Activated T-cell treated with anti-CD3 and anti-CD28 coated beads, Interleukin-2, amount 50 U/mL, for 4 hours (primary cell): ENCODE results near the gene JAM3. TPM values are rescaled to one million over a fixed set of nuclear protein-coding genes. Genes with fewer than 3 reads are reported as not detected.

Source experiments
- ATAC-seq, 2 donors: fragments of 200-7000 bp; cut with Tn5 transposase; one replicate each; pipeline ENCODE4 v1.10.0; 2021
- DNase-seq: peaks from one replicate; pipeline ENCODE4 v3.0.0-alpha.2; 2020
- H3K27me3 Mint-ChIP-seq: one replicate; pipeline ENCODE4 v1.8.0; 2021; ENCODE audit warnings: low read depth, mixed read lengths
- H3K36me3 Mint-ChIP-seq: one replicate; pipeline ENCODE4 v1.8.0; 2022; ENCODE audit warnings: mixed read lengths; ENCODE audit not compliant: insufficient read depth
- H3K4me1 Mint-ChIP-seq: one replicate; pipeline ENCODE4 v1.8.0; 2021; ENCODE audit warnings: low read depth, mixed read lengths
- H3K4me3 Mint-ChIP-seq: one replicate; pipeline ENCODE4 v1.8.0; 2021; ENCODE audit warnings: mild to moderate bottlenecking, moderate library complexity, mixed read lengths
- H3K9me3 Mint-ChIP-seq: one replicate; pipeline ENCODE4 v1.8.0; 2021; ENCODE audit warnings: mixed read lengths
- total RNA-seq, 3 donors: library from RNA; stranded (reverse); gene quantifications; one replicate each; pipeline ENCODE4 v1.2.1, GENCODE V29; 2021

Gene JAM3
- total RNA-seq, 3 donors from 2014 or later, result 12.5 to 14.1 (median 12.8) TPM

DNA sequence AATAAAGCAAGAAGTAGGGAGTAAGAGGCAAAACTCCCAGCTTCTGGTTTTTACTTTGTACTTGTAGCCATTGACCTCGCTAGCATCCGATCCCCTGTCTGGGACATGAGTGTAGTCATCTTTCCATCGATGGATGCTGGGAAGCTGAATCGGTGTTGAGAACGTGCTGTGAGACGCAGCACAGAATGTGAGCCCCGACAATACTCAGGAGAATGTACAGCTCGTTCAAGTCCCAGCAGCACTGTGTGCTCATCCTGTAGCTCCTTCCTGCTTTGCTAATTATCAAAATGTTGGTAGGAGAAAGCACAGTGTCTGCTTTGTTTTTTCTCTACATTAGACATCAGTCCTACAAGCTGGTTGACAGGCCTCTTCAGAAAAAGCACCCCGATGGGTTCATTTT is 56.6 kb downstream of the JAM3 start:
- peaks cover 33% of the 10 kb centered on the region for H3K27me3 Mint-ChIP-seq
- DNase-seq, result no peak
- no peak overlapping the region for H3K4me3 Mint-ChIP-seq
- H3K4me1 Mint-ChIP-seq, result peaks cover 5% of the 10 kb centered on the region
- H3K36me3 Mint-ChIP-seq, result peaks cover 5% of the 10 kb centered on the region
- ATAC-seq, result no peak
- no peaks in the 10 kb centered on the region for H3K9me3 Mint-ChIP-seq

DNA sequence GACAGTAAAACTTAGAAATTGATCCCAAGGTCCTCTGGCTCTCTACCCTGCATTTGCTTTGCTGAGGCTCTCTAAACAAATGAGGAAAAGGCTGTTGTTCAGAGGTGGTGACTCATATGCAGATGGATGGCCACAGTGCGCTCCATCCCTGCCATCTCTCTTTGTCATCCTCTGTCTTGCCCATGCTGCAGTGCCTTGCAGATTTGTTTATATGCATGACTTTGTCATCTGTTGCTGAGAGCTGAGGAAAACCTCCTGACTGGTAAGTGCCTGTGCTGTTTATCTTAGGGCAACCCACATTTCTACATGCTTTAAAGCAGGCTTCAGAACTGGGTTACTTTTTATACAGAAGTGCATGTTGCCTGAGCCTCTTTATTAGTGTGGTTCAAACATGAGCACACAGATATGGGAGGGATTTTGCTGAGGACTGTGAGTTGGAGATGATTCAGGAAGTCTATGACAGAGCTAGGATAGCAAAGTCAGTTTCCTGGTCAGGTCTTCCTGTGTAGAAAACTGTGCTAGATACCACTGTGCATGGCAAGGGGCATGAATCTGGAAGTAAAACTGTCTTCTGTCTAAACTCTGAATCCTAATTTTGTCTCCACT is 57.4 kb downstream of the JAM3 start:
- Mint-ChIP-seq H3K27me3 (peaks cover 33% of the 10 kb centered on the region), H3K4me3 (no peak overlapping the region), H3K4me1 (peaks cover 5% of the 10 kb centered on the region), H3K9me3 (peaks cover 5% of the 10 kb centered on the region), H3K36me3 (peaks cover 7% of the 10 kb centered on the region)
- DNase-seq (no peak), ATAC-seq (peak; percentile 40 to 63)

DNA sequence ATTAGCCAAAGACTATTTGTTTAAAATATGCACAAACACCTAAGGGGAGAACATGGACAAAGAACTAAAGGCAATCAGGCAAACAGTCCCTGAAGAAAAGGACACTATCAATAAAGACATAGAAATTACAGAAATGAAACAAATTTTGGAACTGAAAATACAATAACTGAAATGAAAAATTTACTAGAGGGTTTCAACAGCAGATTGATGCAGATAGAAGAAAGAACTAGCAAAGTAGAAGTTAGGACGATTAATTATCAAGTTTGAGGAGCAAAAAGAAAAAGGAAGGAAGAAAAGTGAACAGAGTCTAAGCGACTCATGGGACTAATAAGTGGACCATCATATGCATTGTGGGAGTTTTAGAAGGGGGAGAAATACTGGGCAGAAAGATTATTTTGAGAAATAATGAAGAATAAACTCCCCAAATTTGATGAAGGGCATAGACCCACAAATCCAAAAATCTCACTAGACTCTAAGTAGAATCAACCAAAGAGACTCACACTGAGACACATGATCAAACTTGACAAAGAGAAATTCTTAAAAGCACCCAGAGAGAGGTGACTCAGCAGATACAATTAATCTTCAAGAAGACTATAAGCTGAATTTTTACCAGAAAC is 62.9 kb downstream of the JAM3 start:
- no peak overlapping the region for H3K4me3 Mint-ChIP-seq
- no peak for ATAC-seq
- peaks cover 7% of the 10 kb centered on the region for H3K27me3 Mint-ChIP-seq
- no peaks in the 10 kb centered on the region for H3K4me1 Mint-ChIP-seq
- H3K9me3 Mint-ChIP-seq, result peaks cover 20% of the 10 kb centered on the region
- no peak for DNase-seq
- peaks cover 11% of the 10 kb centered on the region for H3K36me3 Mint-ChIP-seq

DNA sequence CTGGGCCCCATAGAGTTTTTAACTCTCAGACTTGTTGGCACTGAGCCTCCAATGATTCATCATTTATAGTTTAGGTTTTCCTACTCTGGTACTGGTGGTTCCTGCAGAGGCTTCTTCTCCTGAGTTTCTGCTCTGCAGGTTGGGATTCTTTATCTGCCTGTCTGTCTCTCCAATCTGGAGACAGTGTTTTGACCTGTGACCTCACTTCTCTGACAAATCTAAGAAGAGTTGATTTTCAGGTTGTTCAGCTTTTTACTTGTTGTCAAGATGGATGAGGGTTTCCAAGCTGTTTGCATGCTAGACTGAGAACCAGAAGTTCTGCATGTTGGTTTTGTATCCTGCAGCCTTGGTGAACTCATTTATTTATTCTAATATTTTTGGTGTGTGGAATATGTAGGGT is 63.9 kb downstream of the JAM3 start:
- peaks cover 11% of the 10 kb centered on the region for H3K36me3 Mint-ChIP-seq
- DNase-seq (no peak), ATAC-seq (no peak)
- peaks cover 20% of the 10 kb centered on the region for H3K9me3 Mint-ChIP-seq
- no peak overlapping the region for H3K4me3 Mint-ChIP-seq
- H3K27me3 Mint-ChIP-seq, result peaks cover 5% of the 10 kb centered on the region
- H3K4me1 Mint-ChIP-seq, result no peaks in the 10 kb centered on the region

DNA sequence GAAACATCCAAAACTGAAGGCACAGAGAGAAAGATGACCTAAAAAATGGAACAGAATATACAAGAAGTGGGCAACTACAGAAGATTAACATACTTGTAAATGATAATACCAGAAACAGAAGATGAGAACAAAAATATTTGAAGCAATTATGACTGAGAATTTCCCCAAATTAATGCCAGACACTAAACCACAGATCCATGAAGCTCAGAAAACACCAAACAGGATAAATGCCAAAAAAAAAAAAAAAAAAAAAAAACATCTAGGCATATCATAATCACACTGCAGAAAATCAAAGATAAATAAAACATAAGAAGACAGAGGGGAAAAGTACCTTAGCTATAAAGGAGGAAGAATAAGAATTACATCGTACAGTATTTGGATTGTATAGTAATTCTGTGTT is 65.3 kb downstream of the JAM3 start:
- H3K4me3 Mint-ChIP-seq, result no peak overlapping the region
- peaks cover 20% of the 10 kb centered on the region for H3K9me3 Mint-ChIP-seq
- peaks cover 11% of the 10 kb centered on the region for H3K36me3 Mint-ChIP-seq
- no peak for DNase-seq
- ATAC-seq, result no peak
- peaks cover 1% of the 10 kb centered on the region for H3K27me3 Mint-ChIP-seq
- H3K4me1 Mint-ChIP-seq, result no peaks in the 10 kb centered on the region

DNA sequence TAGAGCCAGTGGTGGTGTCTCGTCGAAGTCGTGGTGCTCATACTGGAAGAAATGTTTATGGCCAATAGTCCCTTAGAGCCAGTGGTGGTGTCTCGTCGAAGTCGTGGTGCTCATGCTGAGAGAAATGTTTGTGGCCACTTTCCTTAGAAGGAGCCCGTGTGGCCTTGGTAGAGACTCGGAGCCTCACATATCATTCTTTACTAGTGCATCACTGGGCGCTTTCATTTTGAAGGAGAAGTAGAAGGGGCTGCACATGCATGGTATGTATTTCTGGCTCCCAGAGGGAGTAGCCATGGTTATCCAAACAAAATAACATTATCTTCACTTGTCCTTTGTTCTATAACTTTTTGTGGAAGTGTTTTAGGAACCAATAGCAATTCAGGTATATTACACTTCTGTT is 69.5 kb downstream of the JAM3 start:
- DNase-seq, result no peak
- ATAC-seq, result no peak
- Mint-ChIP-seq H3K27me3 (peaks cover 1% of the 10 kb centered on the region), H3K4me1 (no peaks in the 10 kb centered on the region), H3K36me3 (no peaks in the 10 kb centered on the region), H3K4me3 (no peak overlapping the region), H3K9me3 (no peaks in the 10 kb centered on the region)

DNA sequence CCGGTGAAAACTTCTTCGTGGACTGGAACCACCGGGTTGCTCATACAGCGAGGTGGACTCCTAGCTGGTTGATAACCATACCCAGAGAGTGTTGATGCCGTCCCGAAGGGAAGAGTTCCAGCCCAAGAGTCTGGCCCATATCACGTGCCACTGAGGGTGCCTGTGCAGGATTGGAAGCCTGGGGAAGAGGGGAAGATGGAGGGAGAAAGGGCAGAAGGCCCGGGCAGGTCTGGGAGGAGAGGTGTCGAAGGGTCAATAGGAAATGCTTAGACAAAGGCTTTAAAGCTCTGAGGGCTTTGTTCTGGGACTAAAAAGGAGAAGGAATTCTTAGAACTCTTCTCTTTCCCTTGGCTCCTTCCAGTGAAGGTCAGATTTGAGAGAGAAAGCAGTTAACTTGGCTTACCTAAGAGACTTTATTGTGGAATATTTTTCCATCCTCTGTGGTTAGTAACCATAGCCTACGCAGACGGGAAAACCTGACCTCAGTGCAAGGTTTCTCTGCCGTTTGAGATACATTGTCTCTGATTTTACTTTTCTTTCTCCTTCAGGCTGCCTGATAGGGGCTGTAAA is 70.5 kb downstream of the JAM3 start:
- ATAC-seq (no peak), DNase-seq (no peak)
- no peaks in the 10 kb centered on the region for H3K36me3 Mint-ChIP-seq
- peaks cover 1% of the 10 kb centered on the region for H3K27me3 Mint-ChIP-seq
- H3K4me3 Mint-ChIP-seq, result no peak overlapping the region
- H3K9me3 Mint-ChIP-seq, result no peaks in the 10 kb centered on the region
- H3K4me1 Mint-ChIP-seq, result no peaks in the 10 kb centered on the region

DNA sequence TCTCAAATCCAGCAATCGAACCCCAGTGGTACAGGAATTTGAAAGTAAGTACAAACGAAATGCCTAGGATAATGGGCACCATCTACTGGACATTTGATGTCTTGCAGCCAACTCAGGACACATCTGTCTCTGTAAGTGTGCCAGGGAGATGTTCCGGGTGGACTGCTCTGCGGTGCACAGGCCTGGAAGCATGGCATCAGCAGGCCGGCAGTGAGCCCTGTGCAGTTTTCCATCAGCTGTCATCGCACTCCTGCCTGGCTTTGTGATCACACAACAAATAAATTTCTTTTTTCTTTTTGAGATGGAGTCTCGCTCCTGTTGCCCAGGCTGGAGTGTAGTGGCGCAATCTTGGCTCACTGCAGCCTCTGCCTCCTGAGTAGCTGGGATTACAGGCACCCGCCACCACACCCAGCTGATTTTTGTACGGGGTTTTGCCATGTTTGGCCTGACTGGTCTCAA is 71.0 kb downstream of the JAM3 start:
- no peak overlapping the region for H3K4me3 Mint-ChIP-seq
- no peaks in the 10 kb centered on the region for H3K36me3 Mint-ChIP-seq
- peaks cover 1% of the 10 kb centered on the region for H3K27me3 Mint-ChIP-seq

DNA sequence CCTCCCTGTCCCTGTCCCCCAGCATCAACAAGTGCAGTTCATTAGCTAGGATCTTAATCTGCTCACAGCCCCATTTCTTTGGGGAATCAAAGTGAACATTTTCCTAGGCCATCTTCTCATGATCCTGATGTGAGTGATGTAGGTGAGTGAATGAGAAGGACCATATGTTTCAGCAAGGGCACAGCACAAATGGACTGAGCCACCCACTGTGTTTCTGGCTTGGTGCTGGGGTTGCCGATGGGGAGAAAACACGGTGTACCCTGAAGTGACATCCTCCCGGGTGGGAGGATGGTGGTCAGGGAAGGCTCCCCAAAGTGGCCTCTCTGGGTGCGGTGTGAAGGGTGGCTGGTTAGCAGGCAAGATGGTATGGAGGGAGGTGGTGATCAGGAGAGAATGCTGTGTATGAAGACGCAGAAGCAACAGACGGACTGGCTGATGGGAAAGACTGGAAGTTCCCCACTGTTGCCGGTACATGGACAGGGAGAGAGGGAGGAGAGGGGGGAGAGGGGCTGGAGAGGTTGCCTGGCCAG is 72.2 kb downstream of the JAM3 start:
- H3K36me3 Mint-ChIP-seq, result no peaks in the 10 kb centered on the region
- peaks cover 1% of the 10 kb centered on the region for H3K27me3 Mint-ChIP-seq
- no peak for DNase-seq
- no peak overlapping the region for H3K4me3 Mint-ChIP-seq
- no peak for ATAC-seq
- H3K9me3 Mint-ChIP-seq, result no peaks in the 10 kb centered on the region
- no peaks in the 10 kb centered on the region for H3K4me1 Mint-ChIP-seq

More for the DNA sequence above, 71.0 kb downstream of the JAM3 start:
- ATAC-seq (peak; percentile 63 to 65), DNase-seq (peak; percentile 24)
- Mint-ChIP-seq H3K9me3 (no peaks in the 10 kb centered on the region), H3K4me1 (no peaks in the 10 kb centered on the region)

DNA sequence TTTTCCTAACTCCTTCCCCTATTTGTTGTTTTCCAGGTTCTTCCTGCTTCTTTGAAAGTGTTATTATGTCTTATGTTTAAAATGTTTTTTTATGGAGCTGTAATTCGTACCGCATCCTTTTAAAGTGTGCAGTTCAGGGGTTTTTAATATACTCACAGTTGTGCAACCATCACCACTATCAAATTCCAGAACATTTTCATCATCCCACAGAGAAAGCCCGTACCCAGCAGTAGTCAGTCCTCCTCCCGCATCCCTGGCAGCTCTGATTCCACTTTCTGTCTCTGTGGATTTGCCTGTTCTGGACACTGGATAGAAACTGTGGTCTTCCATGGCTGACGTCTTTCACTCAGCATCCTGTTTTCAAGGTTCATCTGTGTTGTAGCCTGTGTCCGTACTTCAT is 73.7 kb downstream of the JAM3 start:
- H3K27me3 Mint-ChIP-seq, result no peaks in the 10 kb centered on the region
- no peak overlapping the region for H3K4me3 Mint-ChIP-seq
- H3K36me3 Mint-ChIP-seq, result no peaks in the 10 kb centered on the region
- DNase-seq (no peak), ATAC-seq (no peak)
- no peaks in the 10 kb centered on the region for H3K4me1 Mint-ChIP-seq
- no peaks in the 10 kb centered on the region for H3K9me3 Mint-ChIP-seq

DNA sequence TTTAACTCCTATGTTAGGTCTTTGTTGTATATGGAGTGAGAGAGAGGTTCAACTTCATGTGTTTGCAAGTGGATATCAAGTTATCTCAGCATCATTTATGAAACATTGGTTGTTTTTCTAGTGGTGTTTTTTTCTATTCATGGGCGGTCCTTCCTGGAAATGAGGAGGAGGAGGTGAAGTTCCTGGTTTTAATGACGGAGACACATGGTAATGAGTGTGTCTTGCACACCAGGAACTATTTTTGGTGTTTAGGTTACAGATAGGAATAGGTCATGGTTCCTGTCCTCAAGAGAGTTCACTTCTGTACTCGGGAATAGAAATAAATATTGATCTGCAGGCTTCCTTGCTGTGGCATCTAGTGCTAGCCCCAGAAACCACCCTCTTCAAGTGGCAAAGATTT is 74.9 kb downstream of the JAM3 start:
- H3K27me3 Mint-ChIP-seq, result no peaks in the 10 kb centered on the region
- H3K9me3 Mint-ChIP-seq, result no peaks in the 10 kb centered on the region
- ATAC-seq, result no peak
- H3K4me3 Mint-ChIP-seq, result no peak overlapping the region
- DNase-seq, result no peak
- no peaks in the 10 kb centered on the region for H3K36me3 Mint-ChIP-seq
- H3K4me1 Mint-ChIP-seq, result no peaks in the 10 kb centered on the region

DNA sequence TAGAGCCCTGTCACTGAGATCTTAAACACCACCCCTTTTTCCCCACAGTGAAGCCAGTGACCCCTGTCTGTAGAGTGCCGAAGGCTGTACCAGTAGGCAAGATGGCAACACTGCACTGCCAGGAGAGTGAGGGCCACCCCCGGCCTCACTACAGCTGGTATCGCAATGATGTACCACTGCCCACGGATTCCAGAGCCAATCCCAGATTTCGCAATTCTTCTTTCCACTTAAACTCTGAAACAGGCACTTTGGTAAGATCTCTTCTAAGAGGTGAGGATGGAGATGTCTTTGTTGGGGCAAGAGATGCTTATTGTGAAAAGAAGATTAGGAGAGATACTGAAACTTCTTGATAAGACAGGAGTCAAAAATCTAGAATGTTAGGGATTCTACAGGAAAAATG is 75.9 kb downstream of the JAM3 start:
- Mint-ChIP-seq H3K4me3 (no peak overlapping the region), H3K27me3 (no peaks in the 10 kb centered on the region), H3K36me3 (no peaks in the 10 kb centered on the region), H3K9me3 (no peaks in the 10 kb centered on the region), H3K4me1 (no peaks in the 10 kb centered on the region)
- ATAC-seq (no peak), DNase-seq (no peak)

DNA sequence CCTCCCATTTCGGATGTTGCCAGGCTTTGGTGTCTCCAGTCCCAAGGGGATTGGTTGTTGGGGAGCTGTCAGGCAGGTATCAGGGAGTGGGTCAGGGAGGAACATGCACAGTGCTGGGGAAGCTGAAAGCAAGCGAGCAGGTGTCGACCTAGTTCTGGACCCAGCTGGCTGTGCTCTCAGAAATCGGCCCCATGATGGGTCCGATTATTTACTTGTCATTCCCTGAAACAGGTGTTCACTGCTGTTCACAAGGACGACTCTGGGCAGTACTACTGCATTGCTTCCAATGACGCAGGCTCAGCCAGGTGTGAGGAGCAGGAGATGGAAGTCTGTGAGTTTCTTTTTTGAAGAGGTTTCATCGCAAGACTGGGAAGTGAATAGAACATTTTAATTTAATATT is 76.8 kb downstream of the JAM3 start:
- no peak overlapping the region for H3K4me3 Mint-ChIP-seq
- no peaks in the 10 kb centered on the region for H3K27me3 Mint-ChIP-seq
- H3K36me3 Mint-ChIP-seq, result no peaks in the 10 kb centered on the region
- no peak for ATAC-seq
- H3K9me3 Mint-ChIP-seq, result no peaks in the 10 kb centered on the region
- no peaks in the 10 kb centered on the region for H3K4me1 Mint-ChIP-seq
- no peak for DNase-seq

DNA sequence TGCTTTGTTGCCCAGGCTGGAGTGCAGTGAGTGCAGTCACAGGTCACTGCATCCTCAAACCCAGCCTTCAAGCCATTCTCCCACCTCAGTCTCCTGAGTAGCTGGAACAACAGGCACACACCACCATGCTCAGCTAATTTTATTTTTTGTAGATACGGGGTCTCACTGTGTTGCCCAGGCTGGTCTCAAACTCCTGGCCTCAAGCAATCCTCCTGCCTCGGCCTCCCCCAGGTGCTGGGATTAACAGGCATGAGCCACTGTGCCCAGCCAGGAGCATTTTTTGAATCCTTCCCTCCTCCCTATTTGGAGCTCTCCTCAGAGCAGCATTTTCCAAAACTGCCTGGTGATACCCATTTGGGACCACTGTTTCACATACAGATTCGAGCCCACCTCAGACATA is 77.7 kb downstream of the JAM3 start:
- Mint-ChIP-seq H3K4me1 (no peaks in the 10 kb centered on the region), H3K9me3 (no peaks in the 10 kb centered on the region), H3K4me3 (no peak overlapping the region), H3K36me3 (no peaks in the 10 kb centered on the region), H3K27me3 (no peaks in the 10 kb centered on the region)
- DNase-seq (no peak), ATAC-seq (no peak)

DNA sequence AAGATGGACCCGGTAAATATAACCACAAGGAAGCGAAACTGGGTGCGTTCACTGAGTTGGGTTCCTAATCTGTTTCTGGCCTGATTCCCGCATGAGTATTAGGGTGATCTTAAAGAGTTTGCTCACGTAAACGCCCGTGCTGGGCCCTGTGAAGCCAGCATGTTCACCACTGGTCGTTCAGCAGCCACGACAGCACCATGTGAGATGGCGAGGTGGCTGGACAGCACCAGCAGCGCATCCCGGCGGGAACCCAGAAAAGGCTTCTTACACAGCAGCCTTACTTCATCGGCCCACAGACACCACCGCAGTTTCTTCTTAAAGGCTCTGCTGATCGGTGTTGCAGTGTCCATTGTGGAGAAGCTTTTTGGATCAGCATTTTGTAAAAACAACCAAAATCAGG is 80.5 kb downstream of the JAM3 start:
- Mint-ChIP-seq H3K4me3 (no peak overlapping the region), H3K9me3 (no peaks in the 10 kb centered on the region), H3K36me3 (peaks cover 7% of the 10 kb centered on the region), H3K27me3 (no peaks in the 10 kb centered on the region), H3K4me1 (no peaks in the 10 kb centered on the region)
- no peak for ATAC-seq
- no peak for DNase-seq
